ENCODE results near the gene TRIP13.

Gene TRIP13

DNA sequence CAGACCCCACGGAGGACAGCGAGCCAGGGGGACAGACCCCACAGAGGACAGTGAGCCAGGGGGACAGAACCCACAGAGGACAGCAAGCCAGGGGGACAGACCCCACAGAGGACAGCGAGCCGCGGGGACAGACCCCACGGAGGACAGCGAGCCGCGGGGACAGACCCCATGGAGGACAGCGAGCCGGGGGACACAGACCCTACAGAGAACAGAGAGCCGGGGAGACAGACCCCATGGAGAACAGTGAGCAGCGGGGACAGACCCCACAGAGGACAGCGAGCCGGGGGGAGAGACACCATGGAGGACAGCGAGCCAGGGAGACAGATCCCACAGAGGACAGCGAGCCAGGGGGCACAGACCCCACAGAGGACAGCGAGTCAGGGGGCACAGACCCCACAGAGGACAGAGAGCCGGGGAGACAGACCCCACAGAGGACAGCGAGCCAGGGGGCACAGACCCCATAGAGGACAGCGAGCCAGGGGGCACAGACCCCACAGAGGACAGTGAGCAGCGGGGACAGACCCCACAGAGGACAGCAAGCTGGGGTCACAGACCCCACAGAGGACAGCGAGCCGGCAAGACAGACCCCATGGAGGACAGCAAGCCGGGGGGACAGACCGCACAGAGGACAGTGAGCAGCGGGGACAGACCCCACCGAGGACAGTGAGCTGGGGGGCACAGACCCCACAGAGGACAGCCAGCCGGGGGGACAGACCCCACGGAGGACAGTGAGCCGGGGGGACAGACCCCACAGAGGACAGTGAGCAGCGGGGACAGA is 37.5 kb upstream of the TRIP13 start:
- no peak for DNase-seq (ENCODE audit: low read depth)

DNA sequence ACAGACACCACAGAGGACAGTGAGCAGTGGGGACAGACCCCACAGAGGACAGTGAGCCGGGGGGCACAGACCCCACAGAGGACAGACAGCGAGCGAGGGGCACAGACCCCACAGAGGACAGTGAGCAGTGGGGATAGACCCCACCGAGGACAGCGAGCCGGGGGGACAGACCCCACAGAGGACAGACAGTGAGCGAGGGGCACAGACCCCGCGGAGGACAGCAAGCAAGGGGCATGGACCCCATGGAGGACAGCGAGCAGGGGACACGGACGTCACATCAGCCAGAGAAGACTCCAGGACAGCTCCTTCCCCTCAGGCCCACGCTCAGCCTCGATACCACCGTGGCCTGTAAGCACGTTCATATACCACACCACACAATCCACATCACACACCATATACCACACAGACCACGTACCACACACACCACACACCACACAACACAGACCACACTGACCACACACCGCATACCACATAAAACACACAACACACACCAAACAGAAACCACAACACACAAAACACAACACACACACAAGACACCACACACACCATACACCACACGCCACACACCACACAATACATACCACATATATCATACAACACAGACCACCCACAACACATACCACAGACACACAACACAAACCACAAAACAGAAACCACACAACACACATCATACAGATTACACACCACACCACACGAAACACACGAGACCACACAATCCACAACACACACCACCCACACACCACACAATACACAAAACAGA is 36.7 kb upstream of the TRIP13 start:
- DNase-seq (ENCODE audit: low read depth) = no peak

DNA sequence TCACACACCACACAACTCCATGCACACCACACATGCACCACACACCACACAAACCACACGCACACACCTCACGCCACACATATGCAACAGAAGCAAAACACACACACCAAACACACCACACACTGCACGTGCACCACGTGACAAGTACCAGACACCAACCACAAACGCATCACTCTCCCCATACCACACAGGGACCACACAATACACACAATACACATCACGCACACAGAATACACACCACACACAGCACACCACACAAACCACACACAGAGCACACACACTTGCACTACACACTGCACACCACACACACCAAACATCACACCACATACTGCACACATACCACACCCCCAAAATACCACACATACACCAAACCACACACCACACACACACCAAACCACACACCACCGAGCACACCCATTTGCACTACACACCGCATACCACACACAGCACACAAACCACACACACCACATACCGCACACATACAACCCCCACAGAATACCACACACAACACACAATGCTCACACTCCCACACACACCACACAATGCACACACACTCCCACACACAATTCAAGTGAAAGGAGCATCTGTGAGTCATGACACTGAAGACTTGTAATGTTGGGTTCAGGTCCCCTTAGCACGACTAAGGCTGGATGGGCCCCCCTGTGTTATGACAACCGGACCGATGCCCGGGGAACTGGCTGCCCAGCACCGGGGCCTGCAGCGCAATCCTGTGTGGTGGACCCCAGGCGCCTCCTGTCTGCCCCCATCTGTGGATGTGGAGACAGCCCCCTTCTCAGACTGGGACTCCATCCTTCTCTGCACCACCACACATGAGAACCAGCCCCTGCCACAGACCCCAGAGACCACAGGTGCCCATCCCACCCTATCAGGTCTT is 35.9 kb upstream of the TRIP13 start:
- no peak for DNase-seq (ENCODE audit: low read depth)

DNA sequence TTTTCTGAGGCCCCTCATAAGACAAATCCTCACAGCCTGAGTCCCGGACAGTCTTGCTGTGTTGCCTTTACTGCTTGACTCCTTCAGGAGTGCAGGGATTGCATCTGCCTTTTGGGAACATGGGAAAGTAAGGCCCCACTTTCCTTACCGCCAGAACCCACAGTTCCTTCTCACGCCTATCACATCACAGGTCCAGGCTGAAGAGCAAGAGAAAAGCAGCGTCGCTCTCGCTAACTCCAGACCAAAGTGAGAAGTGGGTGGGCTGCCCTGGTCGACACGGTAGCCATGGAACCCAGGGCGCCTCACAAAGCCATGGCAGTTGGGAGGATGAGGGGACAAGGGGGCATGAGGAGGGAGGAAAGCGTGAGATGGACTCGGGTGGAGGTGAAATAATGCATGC is 34.0 kb upstream of the TRIP13 start:
- DNase-seq (ENCODE audit: low read depth) = no peak

DNA sequence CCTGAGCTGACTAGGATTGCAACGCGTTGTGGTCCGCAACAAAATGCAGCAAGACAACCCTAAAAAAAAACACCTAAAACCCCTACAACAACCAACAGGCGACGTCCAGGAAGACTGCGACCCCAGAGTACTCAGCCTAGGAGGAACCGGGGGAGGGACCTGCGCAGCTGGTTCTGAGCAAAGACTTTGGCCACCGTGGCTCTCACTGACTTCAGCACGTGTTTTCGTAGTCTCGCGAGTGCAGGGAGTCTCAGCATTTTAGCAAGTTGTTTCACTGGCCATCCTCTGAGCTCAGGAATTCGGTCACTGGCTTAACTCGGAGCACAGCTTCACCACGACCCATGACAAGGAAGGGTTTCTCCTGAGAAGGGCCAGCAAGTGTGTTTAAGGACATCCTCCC is 33.3 kb upstream of the TRIP13 start:
- DNase-seq (ENCODE audit: low read depth) = no peak

DNA sequence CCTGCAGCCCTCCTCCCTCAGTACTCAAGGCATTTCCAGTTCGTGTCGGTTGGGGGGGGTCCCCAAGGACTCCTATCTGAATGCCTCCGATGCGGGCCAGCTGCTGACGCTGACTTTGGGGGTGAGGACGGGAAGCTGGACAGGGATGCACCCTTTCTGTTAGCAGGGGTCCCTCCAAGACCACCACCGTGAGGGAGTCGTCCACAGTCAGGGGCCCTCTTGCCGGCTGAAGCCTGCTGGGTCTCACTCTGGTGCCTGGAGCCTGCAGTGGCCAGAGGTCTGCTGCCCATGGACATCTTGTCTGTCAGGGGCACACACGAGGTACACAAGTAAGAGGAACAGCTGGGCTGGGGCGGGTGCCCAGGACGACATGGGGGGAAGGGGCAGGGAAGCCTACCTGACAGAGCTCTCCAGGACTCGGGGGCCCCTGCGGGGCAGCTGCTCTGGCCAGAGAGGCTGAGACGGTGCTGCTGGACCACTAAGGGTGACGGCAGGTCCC is 32.8 kb upstream of the TRIP13 start:
- no peak for DNase-seq (ENCODE audit: low read depth)

DNA sequence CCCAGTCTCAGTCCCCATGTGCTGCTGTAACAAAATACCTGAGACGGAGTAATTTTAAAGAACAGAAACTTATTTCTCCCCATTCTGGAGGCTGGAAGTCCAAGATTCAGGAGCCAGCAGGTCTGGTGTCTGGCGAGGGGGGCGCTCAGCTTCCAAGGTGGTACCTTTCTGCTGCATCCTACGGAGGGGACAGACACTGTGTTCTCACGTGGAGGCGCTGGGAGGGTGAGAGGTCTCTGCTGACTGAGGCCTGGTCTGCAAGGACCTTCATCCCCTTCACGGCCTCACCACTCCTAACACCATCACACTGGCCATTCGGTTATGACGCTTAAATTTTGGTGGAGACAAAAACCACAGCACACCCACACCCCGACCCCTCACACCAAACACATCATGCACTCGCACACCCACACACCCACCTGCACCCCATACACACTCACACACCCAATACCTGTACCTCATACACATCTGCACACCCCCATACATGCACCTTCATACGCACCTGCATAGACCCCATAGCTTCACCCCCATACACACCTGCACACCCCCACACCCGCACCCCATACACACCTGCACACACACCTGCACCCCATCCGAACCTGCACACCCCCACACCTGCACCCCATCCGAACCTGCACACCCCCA is 32.1 kb upstream of the TRIP13 start:
- DNase-seq (ENCODE audit: low read depth) = no peak

DNA sequence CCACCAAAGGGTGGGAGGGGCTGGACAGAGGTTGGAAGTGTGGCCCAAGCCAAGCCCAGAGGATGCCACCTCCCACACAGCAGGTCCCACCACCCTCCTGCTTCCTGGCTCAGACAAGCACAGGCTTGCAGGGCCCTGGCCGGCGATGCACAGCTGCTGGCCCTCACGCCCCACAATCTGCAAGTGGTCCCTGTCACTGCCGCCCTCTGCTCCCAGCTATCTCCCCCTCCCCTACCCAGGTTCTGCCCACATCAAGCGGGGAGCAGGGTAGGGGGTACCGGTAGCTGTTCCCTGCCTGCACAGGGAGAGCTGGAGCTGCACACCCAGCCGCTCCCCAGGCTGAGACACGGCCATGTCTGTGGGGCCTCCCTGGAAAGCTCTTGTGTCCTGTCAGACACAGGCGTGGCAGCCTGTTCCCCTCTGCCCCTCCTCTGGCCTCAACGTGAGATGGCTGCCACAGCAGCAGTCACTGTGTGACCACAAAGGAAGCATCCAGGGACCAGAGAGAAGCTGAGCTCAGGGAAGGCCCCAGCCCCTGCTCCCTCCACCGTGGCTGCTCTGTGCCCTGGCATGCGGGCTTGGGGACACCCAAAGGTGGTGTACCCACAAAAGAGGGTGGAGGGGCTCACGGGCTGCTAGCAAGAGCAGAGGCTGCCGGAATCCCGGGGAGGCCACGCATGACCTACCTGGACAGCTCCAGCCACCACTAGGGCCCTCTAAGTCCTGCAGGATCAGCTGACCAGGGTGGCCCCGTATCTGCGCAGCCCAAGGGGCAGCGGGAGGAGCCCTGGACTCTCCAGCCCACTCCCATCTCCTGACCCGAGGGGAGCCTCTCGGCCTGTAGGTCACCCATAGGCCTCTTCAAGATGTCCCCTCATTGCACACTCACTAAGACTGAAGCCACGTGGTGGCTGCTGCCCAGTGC is 31.0 kb upstream of the TRIP13 start:
- DNase-seq (ENCODE audit: low read depth) = no peak

DNA sequence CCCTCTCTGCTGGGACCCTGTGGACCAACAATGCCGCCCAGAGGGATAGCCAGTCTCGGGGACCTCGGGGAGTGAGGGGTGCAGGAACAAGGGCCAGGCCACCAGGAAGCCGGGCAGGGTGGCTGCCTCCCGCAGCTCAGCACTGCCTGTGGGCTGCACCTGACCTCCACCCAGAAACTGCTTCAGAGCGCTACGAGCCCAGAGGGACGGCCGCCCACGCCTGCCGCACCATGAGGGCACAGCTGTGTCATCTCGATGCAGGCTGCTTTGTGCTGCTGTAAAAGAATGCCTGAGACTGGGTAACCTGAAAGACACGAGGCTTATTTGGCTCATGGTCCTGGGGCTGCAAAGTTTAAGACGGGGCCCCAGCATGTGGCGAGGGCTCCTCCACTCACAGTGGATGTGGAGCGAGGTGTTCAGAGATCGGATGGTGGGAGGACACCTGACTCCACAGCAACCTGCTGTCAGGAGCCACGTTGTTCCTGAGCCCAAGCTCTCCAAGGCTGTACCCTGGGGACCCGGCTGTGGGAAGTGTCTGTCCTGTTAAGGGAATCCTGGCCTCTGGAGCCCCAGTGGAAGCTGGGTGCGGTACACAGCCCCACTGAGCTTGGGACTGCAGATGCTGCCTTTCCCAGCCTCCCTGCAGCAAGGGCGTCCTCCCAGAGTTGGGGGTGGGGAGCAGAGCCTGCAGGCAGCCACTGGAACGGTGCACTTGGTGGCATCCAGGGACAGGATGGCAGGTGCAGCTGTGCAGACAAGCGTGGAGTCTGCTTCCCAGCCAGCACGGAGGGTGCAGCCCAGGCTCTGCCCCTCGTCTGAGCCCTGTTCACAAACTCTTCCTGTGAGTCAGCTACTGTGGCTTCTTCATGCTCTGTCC is 30.1 kb upstream of the TRIP13 start:
- DNase-seq (ENCODE audit: low read depth) = no peak

DNA sequence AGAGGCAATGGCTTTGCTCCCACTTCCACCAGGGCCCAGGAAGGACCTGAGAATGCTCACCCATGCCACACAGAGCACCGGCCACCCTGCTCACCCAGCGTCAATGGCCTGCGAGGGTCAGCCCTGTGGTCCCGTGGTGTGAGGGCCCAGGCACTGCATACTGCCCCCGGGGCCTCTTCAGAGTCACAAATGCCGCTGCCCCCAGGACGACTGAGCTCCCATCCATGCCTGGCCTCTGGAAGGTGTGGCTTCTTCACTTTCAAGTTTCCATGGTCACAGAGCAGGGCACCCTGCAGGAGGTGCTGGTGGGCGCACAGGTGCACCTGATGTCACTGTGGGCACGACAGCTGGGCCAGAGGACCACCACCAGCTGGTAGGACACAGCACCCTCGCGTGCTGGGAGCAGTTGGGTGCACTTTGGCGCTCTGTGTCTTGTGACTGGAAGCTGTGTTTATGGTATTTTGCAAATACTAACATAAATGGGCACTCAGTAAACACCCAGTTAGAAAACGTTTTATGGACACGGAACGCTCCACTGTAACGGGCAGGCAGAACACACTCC is 29.4 kb upstream of the TRIP13 start:
- no peak for DNase-seq (ENCODE audit: low read depth)

DNA sequence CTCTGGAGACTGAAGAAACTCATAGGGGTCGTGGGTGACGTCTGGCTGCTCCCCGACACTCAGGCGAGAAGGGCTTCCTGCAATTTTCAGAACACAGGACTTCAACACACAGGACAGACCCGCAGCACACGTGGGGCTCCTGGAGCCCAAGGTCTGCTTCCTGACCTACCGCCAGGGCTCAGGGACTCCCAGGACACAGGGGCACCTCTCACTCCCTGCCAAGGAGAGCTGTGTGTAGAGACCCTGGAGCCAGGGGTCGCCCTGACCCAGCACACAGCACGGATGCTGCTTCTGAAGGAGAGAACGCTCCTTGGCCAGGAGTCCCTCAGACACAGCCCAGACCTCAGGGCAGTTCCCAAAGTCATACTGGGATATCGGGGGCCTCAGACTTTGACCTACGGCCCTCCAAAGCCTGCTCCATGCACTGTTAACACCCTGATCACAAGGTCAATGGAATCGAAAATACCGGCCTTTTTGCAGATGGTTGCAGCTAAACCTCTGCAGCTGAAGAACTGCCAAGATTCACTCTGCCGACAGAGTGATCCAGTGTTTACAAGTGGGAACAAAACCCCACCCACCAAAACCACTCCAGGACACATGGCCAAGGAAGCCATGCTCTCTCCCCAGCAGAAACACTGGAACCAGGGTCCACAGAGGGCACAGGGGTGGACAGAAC is 28.1 kb upstream of the TRIP13 start:
- no peak for DNase-seq (ENCODE audit: low read depth)

DNA sequence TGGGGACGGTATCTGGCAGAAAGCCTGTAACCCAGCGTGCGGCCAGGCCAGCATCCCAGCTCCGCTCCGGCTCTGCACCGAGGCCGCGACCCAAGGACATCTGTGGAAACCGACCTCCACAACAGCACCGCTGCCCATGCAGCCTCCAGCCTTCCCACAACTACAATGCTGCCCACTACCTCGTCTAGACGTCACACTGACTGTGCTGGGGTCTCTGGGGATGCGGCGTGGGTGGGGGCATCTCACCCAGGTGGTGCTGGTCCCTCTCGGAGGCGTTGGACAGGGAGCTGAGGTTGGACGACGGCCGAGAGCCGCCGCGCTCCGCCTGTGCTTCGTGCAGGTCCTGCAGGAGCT is 27.5 kb upstream of the TRIP13 start:
- DNase-seq (ENCODE audit: low read depth) = no peak

DNA sequence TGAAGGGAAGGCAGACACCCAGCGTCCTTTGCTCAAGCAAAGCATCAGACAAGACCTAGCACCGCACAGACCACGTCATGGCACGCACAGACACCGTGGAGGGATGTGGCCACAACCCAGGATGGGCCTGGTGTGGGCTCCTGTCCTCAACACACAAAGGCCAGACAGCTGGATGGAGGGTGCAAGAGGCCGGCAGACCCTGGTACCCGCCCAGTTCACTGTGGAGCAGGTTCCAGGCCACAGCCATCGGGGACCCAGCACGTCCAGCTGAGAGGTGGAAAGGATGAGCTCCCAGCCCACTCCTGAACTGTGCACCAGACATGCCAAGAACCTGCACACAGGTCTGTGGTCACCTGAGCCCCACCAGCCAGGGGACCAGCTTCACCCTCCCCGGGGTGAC is 26.9 kb upstream of the TRIP13 start:
- no peak for DNase-seq (ENCODE audit: low read depth)

DNA sequence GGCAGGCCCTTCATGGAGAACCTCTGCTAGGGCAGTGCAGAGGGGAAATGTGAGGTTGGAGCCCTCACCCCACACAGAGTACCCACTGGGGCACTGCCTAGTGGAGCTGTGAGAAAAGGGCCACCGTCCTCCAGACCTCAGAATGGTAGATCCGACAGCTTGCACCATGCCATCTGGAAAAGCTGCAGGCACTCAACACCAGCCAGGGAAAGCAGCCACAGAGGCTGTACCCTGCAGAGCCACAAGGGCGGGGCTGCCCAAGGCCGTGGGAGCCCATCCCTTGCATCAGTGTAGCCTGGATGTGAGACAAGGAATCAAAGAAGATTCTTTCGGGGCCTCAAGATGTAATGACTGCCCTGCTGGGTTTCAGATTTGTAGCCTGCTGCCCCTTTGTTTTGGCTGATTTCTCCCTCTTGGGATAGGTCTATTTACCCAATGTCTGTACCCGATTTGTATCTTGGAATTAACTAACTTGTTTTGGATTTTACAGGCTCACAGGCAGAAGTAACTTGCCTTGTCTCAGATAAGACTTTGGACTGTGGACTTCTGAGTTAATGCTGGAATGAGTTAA is 25.3 kb upstream of the TRIP13 start:
- DNase-seq (ENCODE audit: low read depth) = no peak

DNA sequence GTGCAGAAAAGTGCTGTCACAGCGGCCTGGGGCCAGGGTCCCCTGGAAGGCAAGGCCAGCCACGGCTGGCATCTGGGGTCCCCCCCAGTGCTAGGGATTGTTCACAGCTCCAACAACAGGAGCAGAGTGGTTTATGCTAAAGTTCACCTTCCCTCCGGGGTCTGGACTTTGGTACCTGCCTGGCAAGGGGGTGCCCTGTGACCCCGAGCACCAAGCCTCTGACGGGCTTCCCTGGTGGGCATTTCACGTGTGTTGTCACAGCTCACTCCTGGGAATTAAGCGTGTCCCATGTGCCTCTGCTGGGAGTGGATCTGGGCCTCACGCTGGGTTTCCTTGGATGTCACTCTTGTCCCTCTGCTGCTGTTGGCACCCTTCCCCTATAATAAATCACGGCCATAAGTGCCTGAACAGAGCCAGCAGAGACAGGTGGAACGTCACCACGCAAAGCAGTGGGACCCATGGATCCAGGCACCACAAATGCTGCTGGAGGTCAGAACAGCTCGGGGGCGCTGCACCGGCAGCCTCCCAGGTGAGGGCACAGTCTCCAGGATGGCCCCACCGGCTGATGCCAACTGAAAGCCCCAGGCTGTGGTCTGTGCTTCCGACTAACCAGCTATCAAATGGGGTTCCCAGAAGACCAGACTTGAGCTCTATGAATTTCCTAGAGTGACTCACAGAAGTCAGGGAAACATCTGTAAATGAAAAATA is 24.1 kb upstream of the TRIP13 start:
- DNase-seq (ENCODE audit: low read depth) = no peak

DNA sequence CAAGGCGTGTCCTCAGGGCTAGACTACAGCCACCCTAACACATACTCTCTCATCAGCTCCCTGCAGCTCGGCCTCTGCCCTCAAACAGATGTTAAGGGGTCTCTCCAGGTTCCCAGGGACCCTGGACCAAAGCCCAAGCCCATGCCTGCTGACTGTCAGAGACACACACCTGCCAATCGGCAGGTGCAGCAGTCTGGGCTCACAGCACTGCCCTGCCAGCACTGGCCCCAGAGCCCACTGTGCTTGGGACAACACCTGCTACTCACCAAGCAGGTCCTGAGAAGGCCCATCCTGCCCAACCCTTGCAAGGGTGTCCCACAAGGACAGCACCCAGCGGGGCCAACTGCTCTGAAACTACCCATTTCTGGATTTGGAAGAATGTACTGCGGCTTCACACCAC is 21.7 kb upstream of the TRIP13 start:
- DNase-seq (ENCODE audit: low read depth) = no peak

DNA sequence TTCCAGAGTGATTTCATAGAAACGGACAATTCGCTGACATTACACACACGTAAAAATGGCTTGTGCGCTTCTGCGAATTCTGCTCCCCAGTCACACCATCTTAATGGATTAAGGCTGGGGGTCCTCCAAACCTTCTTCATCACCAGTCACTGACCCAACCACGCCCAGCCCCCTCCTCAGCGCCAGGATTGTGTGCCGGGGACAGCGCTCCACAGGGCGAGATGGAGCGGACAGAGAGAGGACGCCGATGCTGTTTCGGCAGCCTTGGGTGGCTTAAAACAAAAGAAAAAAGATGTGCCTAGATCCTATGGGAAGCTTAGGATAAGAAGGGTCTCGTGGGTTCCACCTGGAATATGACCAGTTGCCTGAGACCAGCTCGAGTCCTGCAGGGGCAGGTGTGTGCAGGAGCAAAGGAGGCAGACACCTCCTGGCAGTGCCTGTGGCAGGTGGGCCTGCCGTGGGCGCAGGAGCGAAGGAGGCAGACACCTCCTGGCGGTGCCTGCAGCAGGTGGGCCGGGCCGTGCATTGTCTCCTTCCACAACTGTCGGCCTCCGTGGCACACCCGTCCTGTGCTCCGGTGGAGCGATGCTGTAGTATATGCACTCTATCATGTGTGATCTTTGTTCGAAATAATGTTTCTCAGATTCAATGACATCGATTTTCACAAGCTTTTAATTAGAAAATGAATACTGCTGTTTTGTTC is 20.9 kb upstream of the TRIP13 start:
- DNase-seq (ENCODE audit: low read depth) = no peak
